ENCODE measurements around the gene THBS4.

Gene THBS4

DNA sequence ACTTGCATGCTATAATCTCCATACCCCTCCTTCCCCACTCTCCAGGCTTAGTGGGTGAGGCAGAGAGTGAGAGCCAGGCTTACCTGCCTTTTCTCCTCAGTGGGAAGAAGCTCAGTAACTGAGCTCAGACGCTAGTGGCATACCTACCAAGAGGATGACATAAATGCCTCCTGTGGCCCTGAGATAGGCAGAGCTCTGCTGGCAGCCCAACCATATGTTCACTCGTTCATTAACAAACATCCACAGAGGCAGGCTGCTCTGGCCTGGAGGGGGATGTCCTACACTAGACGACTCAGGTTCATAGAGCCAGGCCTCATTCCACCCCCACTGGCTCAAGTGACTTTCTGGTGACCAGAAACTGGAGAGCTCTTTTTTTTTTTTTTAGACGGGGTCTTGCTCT, 81.3 kb downstream of the THBS4 start:
- no peak for DNase-seq (ENCODE audit: low read depth in 2 of 2)

DNA sequence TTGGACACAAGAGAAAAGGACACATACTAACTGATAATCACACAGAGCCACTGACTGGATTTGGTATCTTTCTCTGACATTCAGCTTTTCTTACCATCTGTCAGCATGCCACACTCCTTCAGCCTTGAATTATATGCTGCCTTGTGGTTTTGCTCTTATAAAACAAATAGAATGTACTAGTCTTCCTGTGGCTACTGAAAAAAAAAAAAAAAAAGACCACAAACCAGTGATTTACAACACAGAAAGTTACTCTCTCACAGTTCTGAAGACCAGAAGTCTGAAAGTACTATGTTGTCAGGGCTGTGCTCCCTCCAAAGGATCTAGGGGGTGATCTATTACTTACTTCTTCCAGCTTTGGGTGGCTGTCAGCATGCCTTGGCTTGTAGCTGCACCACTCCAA, 82.3 kb downstream of the THBS4 start:
- DNase-seq (ENCODE audit: low read depth in 2 of 2): no peak

DNA sequence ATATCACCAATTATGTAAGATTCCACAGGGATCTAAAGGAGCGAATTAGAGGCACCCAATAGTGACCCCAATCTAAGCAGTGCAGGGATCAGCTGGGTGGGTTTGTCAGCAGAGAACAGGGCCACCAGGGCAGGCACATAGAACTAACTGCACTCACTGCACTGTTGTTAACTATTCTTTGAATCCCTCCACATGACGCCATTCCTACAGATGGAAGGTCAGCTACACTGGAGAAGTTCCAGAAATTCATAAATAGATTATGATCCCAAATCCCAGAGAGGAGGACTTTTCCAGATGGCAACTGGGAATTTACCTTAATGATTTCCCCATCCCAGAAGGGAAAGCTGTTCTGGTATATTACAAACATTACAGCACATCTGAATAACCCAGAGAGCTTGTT, 84.2 kb downstream of the THBS4 start:
- DNase-seq (ENCODE audit: low read depth in 2 of 2): no peak

DNA sequence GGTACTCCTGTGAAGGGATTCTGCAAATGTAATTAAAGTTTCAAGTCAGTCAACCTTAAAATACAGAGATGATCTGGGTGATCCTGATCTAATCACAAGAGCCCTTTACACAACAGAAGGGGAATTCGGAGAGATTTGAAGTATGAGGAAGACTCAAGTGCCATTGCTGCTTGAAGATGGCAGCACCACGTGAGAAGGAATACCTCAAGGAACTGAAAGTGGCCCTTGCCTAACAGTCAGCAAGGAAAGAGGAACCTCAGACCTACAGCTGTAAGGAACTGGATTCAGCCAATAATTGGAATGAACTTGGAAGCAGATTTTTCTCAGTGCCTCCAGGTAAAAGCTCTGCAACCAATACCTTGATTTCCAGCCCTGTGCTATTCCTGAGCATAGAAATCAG, 87.4 kb downstream of the THBS4 start:
- no peak for DNase-seq (ENCODE audit: low read depth in 2 of 2)

DNA sequence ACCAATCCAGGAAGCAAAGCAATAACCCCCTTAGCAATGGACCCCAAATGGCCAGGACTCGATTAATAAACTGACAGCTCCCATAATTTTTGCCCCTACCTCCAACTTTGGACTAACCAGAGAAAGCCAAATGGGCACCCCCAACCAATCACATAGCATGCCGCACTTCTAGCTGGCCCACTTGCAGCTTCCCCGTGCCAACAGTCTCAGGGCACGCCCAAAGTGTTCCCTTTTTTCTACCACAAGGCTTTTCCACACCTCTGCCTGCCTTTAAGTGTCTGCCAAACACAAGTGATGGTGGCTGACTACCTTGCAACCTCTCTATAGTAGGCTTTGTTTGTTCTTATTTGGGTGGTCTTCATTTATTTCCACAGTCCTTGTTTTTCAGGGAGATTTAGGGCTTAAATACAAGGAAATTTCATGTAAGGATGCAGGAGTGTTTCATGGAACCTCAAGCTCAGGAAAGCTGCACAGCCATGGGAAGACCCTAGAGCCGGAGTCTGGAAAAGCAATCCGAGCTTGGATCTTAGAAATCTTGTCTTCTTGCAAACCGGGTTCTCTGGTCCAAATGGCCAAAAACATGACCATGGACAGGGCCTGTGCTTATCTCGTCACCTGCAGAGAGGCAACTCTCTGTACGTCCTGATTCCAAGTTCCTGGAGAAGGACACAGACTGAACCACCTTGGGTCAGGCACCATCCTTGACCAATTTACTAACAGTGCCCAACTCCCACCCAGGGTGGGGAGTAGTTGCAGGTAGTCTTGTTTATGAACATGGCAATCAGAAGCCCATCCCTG, 89.2 kb downstream of the THBS4 start:
- no peak for DNase-seq (ENCODE audit: low read depth in 2 of 2)

DNA sequence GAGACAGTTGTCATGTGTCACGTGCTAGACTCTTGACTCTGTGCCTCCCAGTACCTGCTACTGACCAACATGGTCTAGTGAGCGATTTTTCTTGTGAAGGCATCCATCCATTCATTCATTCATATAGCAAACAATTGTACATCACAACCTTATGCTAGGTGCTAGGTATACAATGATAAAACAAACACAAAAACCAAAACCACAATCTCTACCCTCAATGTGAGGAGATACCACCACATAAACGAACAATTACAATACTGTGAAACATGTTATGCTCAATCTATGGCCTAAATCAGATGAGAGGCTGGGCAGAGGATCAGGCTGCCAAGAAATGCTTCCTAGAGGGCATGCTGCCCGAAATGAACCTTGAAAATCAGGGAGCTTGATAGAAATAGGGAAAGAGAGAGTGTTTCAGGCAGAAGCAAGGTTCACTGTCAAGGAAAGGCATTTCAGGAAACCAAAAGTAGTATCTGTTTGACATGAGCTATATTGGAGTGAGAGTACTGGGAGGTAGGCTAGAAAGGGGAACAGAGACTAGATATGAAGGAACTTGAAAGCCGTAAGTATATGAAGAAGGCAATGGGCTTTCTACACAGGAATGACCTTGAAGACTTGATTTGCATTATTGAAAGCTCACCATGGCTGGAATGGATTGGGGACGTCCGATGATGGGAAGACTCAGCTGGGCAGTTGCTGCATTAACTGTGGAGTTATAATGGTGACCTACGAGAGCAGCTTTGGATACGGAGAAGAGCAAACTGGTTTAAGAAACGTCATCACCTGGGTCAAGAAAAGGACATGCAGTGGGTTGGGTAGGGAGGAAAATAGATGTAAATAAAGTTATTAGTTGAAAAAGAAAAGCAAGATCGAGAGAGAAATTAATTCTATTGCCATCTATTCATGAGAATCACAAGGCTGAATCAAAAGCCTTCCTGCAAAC, 90.1 kb downstream of the THBS4 start:
- DNase-seq (ENCODE audit: low read depth in 2 of 2): no peak

DNA sequence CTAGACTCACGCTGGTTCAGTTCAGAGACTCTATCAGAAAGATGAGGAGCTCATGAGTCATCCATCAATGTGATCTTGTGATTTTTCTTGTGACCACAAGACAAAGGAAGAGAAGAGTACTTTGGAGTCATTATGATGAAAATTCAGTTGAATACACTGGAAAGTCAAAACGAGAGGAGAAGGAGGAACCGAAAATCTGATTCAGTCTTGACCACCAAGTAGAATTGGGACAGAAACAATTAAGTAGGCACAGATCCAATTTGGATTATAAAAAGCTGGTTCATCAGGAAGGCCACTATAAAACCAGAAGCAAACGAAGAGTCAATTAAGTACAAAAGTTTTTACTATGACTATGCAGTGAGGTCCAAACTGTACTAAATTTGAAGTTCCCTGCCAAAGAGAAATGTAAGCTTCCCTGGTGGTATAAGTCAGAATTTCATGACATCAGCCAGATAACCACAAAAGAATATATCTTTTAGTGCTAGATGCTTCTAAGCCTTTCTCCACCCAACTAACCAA, 90.9 kb downstream of the THBS4 start:
- no peak for DNase-seq (ENCODE audit: low read depth in 2 of 2)

DNA sequence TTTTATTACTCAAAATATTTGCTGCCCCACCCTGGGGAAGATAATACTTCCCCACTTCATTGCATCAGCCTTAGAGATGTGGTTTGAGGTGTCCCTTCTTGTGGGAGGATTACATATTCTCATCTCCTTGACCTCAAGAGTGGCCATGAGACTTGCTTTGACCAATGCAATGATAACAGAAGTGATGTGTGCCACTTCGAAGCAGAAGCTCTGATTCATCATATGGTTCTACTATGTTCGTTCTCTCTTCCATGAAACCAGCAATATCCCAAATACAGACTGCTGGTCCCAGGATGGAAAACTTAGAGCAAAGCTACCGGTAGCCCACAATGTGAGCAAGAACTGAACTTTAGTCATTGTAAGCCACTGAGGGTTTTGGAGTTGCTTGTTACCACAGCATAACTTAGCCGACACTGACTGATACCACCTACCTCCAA, 92.0 kb downstream of the THBS4 start:
- no peak for DNase-seq (ENCODE audit: low read depth in 2 of 2)

DNA sequence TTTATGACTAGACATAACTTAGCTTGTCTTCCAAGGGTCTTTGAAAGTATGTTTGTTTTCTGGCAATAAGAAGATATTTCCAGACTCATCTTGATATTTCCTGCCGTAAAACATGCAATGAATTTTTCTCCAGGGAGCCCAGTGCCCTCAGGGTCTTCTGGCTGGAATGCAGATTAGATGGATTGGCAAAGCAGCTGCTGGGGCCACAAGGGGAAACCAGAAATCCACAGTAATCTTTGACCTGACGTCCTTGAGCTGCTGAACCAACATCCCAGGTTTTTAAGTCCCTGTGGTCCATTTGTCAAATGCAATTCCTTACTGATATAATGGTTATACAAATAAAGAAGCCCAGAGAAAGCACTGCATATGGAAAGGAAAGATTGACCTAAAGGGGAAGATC, 93.0 kb downstream of the THBS4 start:
- no peak for DNase-seq (ENCODE audit: low read depth in 2 of 2)

DNA sequence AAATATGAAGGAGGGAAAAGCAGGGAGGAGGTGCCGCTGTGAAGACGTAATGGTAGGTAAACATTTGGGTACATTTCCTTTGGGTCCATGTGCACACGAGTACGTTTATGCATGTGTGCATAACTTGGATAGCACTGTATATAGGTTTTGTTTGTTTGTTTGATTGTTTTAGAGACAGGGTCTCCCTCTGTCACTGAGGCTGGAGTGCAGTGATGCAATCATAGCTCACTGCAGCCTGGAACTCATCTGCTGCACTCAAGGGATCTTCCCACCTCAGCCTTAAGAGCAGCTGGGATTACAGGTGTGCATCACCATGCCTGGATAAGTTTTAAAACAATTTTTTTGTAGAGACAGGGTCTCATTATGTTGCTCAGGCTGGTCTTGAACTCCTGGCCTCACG, 94.0 kb downstream of the THBS4 start:
- DNase-seq (ENCODE audit: low read depth in 2 of 2): no peak
